ENCODE data around the gene TSC2.

DNA sequence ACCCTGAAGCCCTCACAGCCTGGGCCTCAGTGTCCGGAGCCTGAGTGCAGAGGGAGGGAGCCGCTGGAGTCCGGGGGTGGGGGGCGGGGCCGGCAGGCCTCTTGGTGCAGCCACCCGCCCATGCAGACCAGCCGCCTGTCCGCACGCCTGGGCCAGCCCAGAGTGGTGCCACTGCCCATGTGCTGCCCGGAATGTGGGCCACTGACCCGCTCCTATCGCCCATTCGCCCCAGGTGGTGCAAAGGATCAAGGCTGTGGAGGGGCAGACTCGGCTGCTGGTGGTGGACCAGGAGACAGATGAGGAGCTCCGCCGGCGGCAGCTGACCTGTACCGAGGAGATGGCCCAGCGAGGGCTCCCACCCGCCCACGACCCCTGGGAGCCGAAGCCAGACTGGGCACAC is 18.4 kb upstream of the TSC2 start:
- no peak for TF ChIP-seq CTCF (IDR thresholded peaks at IDR 0.05)
- no peak for TF ChIP-seq ATF2 (CRISPR knock-in tag; IDR thresholded peaks at IDR 0.05; ENCODE audit: borderline replicate concordance, low read depth)
- TF ChIP-seq, protein P1, sequence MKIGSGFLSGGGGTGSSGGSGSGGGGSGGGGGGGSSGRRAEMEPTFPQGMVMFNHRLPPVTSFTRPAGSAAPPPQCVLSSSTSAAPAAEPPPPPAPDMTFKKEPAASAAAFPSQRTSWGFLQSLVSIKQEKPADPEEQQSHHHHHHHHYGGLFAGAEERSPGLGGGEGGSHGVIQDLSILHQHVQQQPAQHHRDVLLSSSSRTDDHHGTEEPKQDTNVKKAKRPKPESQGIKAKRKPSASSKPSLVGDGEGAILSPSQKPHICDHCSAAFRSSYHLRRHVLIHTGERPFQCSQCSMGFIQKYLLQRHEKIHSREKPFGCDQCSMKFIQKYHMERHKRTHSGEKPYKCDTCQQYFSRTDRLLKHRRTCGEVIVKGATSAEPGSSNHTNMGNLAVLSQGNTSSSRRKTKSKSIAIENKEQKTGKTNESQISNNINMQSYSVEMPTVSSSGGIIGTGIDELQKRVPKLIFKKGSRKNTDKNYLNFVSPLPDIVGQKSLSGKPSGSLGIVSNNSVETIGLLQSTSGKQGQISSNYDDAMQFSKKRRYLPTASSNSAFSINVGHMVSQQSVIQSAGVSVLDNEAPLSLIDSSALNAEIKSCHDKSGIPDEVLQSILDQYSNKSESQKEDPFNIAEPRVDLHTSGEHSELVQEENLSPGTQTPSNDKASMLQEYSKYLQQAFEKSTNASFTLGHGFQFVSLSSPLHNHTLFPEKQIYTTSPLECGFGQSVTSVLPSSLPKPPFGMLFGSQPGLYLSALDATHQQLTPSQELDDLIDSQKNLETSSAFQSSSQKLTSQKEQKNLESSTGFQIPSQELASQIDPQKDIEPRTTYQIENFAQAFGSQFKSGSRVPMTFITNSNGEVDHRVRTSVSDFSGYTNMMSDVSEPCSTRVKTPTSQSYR (CRISPR knock-in tag; IDR thresholded peaks at IDR 0.05): no peak
- no peak for TF ChIP-seq ZNF219 (CRISPR knock-in tag; IDR thresholded peaks at IDR 0.05; ENCODE audit: borderline replicate concordance)
- no peak for TF ChIP-seq TEAD4 (CRISPR knock-in tag; IDR thresholded peaks at IDR 0.05)
- TF ChIP-seq, protein P2, sequence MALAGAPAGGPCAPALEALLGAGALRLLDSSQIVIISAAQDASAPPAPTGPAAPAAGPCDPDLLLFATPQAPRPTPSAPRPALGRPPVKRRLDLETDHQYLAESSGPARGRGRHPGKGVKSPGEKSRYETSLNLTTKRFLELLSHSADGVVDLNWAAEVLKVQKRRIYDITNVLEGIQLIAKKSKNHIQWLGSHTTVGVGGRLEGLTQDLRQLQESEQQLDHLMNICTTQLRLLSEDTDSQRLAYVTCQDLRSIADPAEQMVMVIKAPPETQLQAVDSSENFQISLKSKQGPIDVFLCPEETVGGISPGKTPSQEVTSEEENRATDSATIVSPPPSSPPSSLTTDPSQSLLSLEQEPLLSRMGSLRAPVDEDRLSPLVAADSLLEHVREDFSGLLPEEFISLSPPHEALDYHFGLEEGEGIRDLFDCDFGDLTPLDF (CRISPR knock-in tag; IDR thresholded peaks at IDR 0.05): no peak
- no peak for TF ChIP-seq ETV6 (CRISPR knock-in tag; IDR thresholded peaks at IDR 0.05)
- TF ChIP-seq SP1 (CRISPR knock-in tag; conservative IDR thresholded peaks at IDR 0.05): no peak
- TF ChIP-seq TP53 (CRISPR knock-in tag; IDR thresholded peaks at IDR 0.05): no peak
